Activated naive CD4-positive, alpha-beta T cell treated with anti-CD3 and anti-CD28 coated beads, Interleukin-2, amount 50 U/mL, for 72 hours (primary cell): ENCODE results near the gene C14orf119. TPM values are rescaled to one million over a fixed set of nuclear protein-coding genes. Genes with fewer than 3 reads are reported as not detected.

Source experiments
- ATAC-seq, 2 donors: fragments of 150-1000 bp; cut with Tn5 transposase; 2 replicates each; pipeline ENCODE4 v1.10.0; 2021; ENCODE audit warnings: mild to moderate bottlenecking in 2 of 2, moderate library complexity in 2 of 2
- DNase-seq, 2 donors: peaks; one replicate each; pipeline ENCODE4 v3.0.0; 2021 to 2022; ENCODE audit warnings: low spot score in 2 of 2
- H3K27ac Mint-ChIP-seq, 2 donors: one replicate each; pipeline ENCODE4 v1.8.0; 2022; ENCODE audit warnings: mild to moderate bottlenecking in 2 of 2, mixed read lengths in 2 of 2
- H3K36me3 Mint-ChIP-seq, 2 donors: one replicate each; pipeline ENCODE4 v1.8.0; 2022; ENCODE audit warnings: mixed read lengths in 2 of 2
- H3K9me3 Mint-ChIP-seq, 2 donors: one replicate each; pipeline ENCODE4 v1.8.0; 2022; ENCODE audit warnings: mixed read lengths in 2 of 2
- total RNA-seq, 2 donors: library from RNA; stranded (reverse); gene quantifications; one replicate each; pipeline ENCODE4 v1.2.3, GENCODE V29; 2022

Gene C14orf119
- total RNA-seq, 2 donors from 2014 or later: 36.5 to 49.1 TPM

DNA sequence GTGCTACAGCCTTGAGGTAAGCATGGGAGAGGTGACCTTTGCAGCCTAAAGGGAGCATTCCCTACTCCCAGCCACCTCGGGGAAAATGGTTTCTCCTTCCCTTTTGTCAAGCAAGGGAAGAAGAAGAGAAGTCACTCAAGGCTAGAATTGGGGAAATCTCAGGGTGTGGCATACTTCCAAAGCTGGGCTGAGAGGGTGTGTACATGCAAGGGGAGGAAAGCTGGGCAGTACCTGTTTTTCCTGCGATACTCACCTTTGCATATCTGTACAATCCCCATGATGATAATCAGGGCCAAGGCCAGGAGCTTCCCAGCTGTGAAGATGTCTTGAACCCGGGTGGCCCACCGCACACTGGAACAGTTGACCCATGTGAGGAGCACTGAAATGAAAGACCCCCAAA lies 47.5 kb downstream of the C14orf119 start:
- Mint-ChIP-seq H3K27ac (no peak overlapping the region), H3K9me3 (no peaks in the 10 kb centered on the region), H3K36me3 (no peaks in the 10 kb centered on the region)
- no peak for DNase-seq
- no peak for ATAC-seq

DNA sequence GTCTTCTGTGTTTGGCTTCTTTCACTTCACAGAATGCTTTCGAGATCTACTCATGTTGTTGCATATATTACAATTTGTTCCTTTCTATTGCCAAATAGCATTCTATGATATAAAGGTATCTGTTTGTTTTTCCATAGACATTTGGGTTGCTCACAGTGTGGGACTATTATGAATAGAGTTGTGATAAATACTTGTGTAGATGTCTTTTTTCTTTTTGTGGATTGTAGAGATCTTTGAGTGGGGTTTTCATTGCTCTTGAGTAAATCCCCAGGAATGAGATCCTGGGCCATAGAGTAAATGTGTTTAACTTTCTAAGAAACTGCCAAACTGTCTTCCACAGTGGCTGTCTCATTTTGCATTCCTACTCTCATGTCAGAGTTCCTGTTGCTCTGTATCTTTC lies 48.6 kb downstream of the C14orf119 start:
- no peak for DNase-seq
- no peaks in the 10 kb centered on the region for H3K36me3 Mint-ChIP-seq

DNA sequence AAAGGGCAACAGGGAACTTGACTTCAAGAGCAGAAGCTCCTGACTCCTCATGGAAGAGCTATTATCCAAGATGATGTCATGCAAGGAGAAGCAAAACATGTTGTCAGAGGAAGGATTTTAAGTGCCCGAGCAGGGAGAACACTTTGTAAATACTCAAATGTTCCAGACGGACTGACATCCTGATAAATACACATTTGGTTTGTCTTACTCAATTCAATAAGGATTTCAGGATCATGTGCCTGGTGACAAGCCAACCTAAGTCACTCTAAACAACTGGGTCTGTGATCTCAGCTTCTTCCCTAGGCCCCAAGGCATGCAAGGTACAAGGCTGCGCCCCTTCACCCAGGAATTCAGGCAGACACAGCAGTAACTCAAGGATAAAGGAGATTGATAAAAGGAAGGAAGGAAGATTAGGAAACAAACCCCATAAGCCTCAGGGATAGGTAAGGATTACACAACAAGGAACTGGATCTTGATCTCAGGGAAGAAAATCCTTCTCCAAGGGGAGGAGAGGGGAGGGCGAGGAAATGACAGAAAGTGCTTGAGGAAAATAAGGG lies 50.6 kb downstream of the C14orf119 start:
- DNase-seq (no peak), ATAC-seq (no peak)
- no peaks in the 10 kb centered on the region for H3K36me3 Mint-ChIP-seq
- H3K27ac Mint-ChIP-seq: peak overlapping the region in 1 of 2 donors; percentile 38
- H3K9me3 Mint-ChIP-seq: no peaks in the 10 kb centered on the region

More for the DNA sequence above, 48.6 kb downstream of the C14orf119 start:
- Mint-ChIP-seq H3K9me3 (no peaks in the 10 kb centered on the region), H3K27ac (no peak overlapping the region)
- ATAC-seq: no peak

- no peaks in the 10 kb centered on the region for H3K36me3 Mint-ChIP-seq
- H3K9me3 Mint-ChIP-seq: no peaks in the 10 kb centered on the region
- peak overlapping the region in 1 of 2 donors; percentile 20 for H3K27ac Mint-ChIP-seq
- ATAC-seq (peak in 1 of 2 donors; percentile 56), DNase-seq (no peak)
These were observed 51.1 kb downstream of the C14orf119 start for GRCh38 chr14:23146351-23146910.

GRCh38 chr14:23146980-23147379 lies 51.7 kb downstream of the C14orf119 start:
- DNase-seq: no peak
- peak overlapping the region in 1 of 2 donors; percentile 20 for H3K27ac Mint-ChIP-seq
- H3K36me3 Mint-ChIP-seq: no peaks in the 10 kb centered on the region
- no peaks in the 10 kb centered on the region for H3K9me3 Mint-ChIP-seq
- no peak for ATAC-seq

DNA sequence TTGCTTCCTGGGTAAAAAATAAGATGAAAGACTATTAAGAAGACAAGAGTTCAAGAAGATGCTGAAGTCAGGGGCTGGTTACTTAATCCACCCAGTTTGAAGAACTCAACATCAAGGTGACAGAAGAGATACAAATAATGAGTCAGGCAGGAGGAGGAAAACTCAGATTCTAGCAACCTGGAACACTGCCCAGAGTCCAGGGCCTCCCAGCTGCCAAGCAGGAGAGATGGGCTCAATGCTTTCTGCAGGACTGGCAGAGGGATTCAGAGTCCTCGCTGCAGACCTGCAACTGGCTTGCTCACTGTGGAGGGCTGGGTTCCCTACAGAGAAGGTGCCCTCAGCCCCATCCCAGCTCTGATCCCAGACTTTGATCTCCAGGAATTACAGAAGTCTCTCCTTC lies 52.4 kb downstream of the C14orf119 start:
- no peaks in the 10 kb centered on the region for H3K36me3 Mint-ChIP-seq
- no peak for DNase-seq
- H3K27ac Mint-ChIP-seq: peak overlapping the region in 1 of 2 donors; percentile 20
- H3K9me3 Mint-ChIP-seq: no peaks in the 10 kb centered on the region
- ATAC-seq: no peak

DNA sequence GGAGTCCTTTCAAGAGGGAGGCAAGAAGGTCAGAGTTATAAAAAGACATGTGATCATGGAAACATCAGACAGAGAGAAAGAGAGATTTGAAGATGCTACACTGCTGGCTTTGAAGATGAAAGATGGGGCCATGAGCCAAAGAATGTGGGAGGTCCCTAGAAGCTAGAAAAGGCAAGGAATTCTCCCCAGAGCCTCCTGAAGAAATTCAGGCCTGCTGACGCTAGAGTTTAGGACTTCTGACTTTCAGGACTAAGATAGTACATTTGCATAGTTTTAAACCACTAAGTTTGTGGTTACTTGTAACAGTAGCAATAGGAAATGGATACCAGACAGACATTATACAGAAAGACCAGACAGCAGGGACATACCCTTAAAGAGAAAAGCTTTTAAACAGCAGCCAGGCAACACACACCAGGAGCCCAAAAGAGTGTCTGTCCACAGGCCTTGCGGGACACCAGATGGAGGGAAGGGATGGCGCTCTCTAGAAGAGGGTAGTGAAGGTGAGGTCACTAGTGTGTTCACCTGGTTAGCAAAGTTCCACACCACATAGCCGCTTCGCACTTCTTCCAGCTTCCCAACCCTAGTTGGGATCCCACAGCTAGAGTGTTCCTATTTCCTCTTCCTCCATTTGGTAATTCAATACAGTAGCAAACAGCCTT lies 53.4 kb downstream of the C14orf119 start:
- no peaks in the 10 kb centered on the region for H3K9me3 Mint-ChIP-seq
- no peak for DNase-seq
- H3K36me3 Mint-ChIP-seq: no peaks in the 10 kb centered on the region
- no peak overlapping the region for H3K27ac Mint-ChIP-seq
- ATAC-seq: no peak

GRCh38 chr14:23149745-23150144 lies 54.4 kb downstream of the C14orf119 start:
- H3K9me3 Mint-ChIP-seq: no peaks in the 10 kb centered on the region

More at GRCh38 chr14:23149745-23150144, 54.4 kb downstream of the C14orf119 start:
- H3K27ac Mint-ChIP-seq: no peak overlapping the region
- DNase-seq: no peak
- no peaks in the 10 kb centered on the region for H3K36me3 Mint-ChIP-seq
- no peak for ATAC-seq

Other genes starting within 250 kb of the C14orf119 start
- 10 to 100 TPM; 48.9 to 67.6 TPM for gene LRP10, start 223.8 kb upstream of the C14orf119 start, total RNA-seq
- gene REM2, start 212.3 kb upstream of the C14orf119 start, total RNA-seq: 1 to 10 TPM in 1 of 2 donors, under 1 TPM in 1; 0.93 to 1.1 TPM
- 10 to 100 TPM; 63.5 to 97.7 TPM for gene RBM23, start 176.4 kb upstream of the C14orf119 start, total RNA-seq
- gene PRMT5, start 166.1 kb upstream of the C14orf119 start, total RNA-seq: 100 to 1,000 TPM in 1 of 2 donors, 10 to 100 TPM in 1; 47.1 to 120 TPM
- gene HAUS4, start 138.4 kb upstream of the C14orf119 start, total RNA-seq: 10 to 100 TPM; 82.2 to 93.3 TPM
- 1 to 10 TPM; 1.5 to 3.8 TPM for gene AJUBA, start 113.0 kb upstream of the C14orf119 start, total RNA-seq
- gene C14orf93, start 85.4 kb upstream of the C14orf119 start, total RNA-seq: 10 to 100 TPM; 10.9 to 12.6 TPM
- gene PSMB5, start 60.6 kb upstream of the C14orf119 start, total RNA-seq: 100 to 1,000 TPM; 137 to 180 TPM
- not detected for gene PSMB11, start 53.3 kb upstream of the C14orf119 start, total RNA-seq
- gene CDH24, start 38.0 kb upstream of the C14orf119 start, total RNA-seq: 1 to 10 TPM; 1.1 to 1.4 TPM
- 100 to 1,000 TPM; 187 to 191 TPM for gene ACIN1, start 369 bp upstream of the C14orf119 start, total RNA-seq
- not detected for gene CIROP, start 9.5 kb downstream of the C14orf119 start, total RNA-seq
- under 1 TPM; 0.34 to 0.41 TPM for gene CEBPE, start 23.8 kb downstream of the C14orf119 start, total RNA-seq
- 1 to 10 TPM; 1.2 to 1.9 TPM for gene SLC7A8, start 88.2 kb downstream of the C14orf119 start, total RNA-seq
- gene RNF212B, start 142.4 kb downstream of the C14orf119 start, total RNA-seq: not detected
- gene HOMEZ, start 190.6 kb downstream of the C14orf119 start, total RNA-seq: 10 to 100 TPM in 1 of 2 donors, 1 to 10 TPM in 1; 6.4 to 15.1 TPM
- gene PPP1R3E, start 207.4 kb downstream of the C14orf119 start, total RNA-seq: 10 to 100 TPM; 26.6 to 49.8 TPM
- 1 to 10 TPM; 1.7 to 2.3 TPM for gene BCL2L2, start 211.3 kb downstream of the C14orf119 start, total RNA-seq
- 100 to 1,000 TPM; 232 to 242 TPM for gene PABPN1, start 226.0 kb downstream of the C14orf119 start, total RNA-seq